Stimulated activated CD4-positive, alpha-beta T cell treated with anti-CD3 and anti-CD28 coated beads, TNF-alpha, amount 100 ng/mL, for 48 hours (primary cell): ENCODE measurements around the gene C11orf97.
"Not testable (repeated sequence)": the region's sequence is repeated elsewhere in the genome, so short reads cannot be mapped to it uniquely, and the experiment has no call there.

Experiments
- DNase-seq, 3 donors: peaks; one replicate each; pipeline ENCODE4 v3.0.0-alpha.2; 2020; ENCODE audit warnings: low read depth in 3 of 3

C11orf97 gene, protein sequence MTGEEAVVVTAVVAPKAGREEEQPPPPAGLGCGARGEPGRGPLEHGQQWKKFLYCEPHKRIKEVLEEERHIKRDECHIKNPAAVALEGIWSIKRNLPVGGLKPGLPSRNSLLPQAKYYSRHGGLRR

DNA sequence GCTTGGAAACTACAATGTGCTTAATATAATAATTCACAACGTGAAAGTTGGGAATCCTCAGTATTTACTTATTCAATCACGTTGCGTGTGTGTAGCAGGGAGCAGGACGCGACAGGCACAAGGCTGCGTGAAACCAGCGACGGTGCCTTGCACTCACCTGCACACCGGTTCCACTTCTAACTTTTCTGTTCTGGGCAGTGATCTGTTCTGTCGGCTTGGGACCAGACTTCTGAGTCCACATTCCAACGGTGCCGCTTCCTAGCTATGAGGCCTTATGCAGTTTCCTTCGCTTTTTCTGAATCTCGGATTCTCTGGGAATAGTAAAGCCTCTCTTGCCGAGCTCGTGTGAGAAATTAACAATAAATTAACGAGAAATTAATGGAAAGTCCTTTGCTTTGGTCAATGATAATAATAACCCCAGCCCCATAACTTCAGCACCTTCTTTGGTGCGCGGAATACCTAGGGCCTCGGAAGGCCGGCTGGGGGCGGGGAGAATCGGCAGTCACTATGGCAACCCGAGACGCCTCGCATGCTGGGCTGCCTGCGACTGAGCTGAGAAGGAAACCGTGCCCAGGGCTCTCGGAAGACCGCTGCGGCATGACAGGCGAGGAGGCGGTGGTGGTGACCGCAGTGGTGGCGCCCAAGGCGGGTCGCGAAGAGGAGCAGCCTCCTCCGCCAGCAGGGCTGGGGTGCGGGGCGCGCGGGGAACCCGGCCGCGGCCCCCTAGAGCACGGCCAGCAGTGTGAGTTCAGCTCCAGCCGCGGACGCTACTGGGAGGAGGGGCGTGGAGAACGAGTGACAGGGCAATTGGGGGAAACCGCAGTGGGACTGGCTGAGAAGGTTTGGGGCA is at the start of gene C11orf97:
Gene C11orf97, plus strand, starts transcription at position 530 of the 850 bp plus-strand sequence. Its CDS starts 68 bp downstream, at position 598.
- DNase-seq: peak in 2 of 3 donors; percentile 18 to 43

DNA sequence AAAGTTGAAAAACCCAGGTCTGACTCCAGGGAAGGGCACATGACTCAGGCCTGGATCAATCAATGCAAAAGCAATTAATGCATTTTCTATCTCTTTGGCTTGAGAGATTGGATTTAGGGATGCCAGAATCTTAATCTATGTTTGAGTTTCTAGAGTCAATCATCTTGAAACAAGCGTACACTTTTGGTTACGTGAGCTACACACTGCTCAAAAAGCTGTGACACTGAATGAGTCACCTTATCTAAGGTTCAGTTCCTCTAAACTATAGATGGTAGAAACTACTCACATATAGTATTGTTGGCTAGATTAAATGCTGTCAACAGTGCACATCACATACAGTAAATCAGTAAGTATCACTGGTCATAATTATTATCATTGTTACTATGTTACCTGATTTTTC is 42.8 kb upstream of the C11orf97 start:
- no peak for DNase-seq

DNA sequence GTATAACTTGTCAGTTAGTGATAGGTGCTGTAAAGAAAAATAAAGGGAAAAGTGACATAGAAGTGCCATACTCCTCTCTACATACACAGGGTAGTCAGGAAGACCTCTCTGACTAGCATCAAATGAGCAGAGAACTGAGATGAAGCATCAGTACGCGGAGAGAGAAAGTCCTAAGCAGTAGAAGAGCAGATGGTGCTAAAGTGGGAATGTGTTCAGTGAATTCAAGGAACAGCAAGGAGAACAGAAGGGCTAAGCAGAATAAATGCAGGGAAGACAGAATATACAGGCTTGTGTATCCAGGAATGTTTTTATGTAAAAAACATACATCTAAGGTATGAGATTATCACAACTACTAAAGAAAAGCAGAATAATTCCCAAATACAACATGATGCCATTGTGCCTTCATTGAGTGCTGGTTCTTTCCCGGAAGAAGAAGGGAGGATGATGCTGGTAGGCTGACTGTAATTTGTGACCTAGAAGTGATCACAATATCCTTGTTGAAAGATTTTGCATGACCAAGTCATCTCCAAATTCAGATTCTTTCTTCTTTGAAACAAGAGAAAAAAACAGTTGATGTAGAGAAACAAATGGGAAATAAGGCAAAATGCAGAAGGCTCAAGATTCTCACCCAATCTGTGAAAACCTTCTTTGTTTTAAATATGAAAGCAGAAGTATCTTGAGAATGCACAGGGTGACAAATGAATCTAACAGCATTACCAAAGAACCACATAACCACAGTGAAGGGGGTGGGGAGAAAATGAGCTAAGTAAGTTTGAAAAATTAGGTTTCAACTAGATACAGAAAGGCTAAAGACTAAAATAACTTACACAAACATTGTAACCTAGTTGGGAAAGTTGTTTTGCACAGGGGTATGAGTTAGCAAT is 39.1 kb upstream of the C11orf97 start:
- no peak for DNase-seq

DNA sequence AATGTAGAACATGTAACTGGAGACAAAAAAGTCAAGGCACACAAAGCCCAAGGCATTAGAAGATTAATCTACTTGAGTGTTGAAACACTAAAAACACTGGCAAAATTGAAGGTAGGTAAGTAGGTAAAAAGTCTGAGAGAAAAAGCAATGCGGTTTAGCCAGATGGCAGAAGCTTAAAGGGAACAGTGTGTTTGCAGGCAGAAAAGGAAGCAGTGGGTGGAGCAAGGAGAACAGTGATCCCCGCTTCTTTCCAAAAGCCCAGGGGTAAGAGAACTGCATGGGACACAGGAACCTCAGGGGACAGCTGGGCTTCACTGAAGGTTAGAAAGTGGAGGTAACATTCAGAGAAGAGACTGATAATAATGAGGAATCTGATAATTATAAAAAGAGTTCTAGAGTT is 34.6 kb upstream of the C11orf97 start:
- DNase-seq: no peak

DNA sequence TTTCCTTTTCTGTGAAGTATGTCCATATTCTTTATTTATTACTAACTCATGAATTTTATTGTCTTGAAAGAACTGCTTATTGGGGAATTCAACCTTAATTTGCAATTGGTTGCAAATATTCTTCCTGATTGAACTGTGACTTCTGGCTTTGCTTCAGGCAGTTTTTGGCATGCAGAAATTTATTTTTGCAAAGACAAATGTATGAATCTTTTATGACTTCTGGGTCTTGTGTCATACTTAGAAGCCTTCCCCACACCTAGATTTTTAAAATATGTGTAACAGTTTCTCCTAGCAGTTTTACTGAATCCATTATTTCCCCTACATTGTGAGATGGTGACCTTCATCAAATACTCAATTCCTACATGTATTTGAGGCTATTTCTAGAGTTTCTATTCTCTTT is 30.9 kb upstream of the C11orf97 start:
- no peak for DNase-seq

DNA sequence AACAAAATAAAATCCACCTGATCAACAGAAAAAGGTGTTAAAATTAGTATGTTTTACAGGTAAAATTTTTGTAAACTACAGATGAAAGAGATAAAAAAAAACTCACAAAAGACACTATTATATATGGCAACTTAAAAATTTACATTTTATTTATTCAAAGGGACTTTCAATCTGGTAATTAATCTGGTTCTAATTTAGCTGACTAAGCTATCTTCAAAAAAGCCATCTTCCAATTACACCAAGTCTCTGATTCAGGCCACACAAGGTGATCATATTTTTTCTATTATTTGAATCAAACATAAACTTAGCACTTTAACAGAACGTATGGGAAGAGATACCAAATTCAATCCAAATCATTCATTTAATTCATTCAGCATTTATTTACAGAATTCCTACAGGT is 26.2 kb upstream of the C11orf97 start:
- no peak for DNase-seq

DNA sequence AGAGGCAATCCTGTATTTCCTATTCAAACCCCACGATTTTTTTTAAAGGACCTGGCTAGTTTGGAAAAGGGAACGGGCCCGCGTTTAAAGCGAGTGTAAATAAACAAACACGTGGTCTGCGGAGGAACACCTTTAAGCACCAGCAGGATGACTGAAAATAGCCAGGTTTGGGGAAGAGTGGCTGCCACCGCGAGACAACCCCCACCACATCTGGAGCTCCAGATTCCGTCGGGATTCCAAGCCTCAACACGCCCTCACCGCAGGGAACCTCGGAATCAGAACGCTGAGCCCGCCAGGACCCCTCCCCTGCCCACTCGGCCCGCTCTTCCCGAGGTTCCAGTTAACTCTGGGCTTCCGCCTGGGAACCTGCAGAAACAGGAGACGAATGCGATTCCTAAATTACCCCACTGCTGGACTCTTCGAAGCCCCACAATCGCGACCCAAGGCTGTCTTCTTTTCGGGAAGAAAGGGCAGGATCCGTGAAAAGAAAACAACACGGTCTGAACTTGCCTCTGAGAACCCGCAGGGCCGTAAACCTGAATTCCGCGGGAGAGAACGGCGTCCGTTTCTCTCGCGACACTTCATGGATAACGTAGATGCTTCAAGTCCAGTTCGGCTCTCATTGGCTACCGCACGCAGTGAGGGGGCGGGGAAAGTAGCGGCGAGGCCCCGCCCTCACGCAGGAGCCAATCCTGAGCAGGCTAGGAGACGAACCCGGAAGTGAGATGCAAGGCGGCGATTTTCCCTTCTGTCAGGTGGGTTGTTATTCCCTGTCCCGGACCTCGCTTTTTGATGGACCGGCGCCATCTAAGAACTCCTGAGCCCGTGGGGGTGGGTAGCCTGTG is 18.8 kb upstream of the C11orf97 start, which contains the start of the genes ANKRD49 and MRE11:
Gene ANKRD49, plus strand, starts transcription at position 704 of the 845 bp plus-strand sequence. CDS start 2,710 bp downstream, outside the sequence.
Gene MRE11, minus strand, starts transcription at position 564 of the 845 bp plus-strand sequence. CDS start 1,043 bp downstream, outside the sequence.
- peak; percentile 89 to 95 (median 89) for DNase-seq

DNA sequence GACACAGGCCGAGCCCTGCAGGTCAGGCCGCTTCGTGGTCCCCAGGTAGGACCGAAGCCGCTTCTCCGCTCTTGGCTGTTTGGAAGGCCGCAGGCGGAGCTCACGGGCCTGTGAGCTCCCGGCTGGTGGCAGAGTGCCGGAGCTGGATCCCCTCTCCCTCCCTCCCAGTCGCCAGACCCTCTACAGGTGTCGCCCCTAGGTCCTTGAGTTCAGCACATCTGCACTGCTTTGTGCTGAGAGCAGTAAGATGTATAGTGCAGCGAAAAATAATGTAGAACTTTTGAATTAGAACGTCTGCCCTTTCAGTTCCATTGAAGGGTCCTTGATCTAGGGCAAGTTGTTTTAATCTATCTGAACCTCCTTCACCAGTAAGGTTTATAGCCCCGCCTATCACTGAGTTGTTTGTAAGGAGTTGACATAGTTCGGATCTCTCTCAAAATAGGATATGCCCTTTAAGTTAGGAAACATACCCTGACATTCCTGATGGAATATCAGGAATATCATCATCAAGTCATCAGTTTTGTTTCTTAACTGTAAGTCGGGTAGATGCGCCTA is 18.1 kb upstream of the C11orf97 start:
- no peak for DNase-seq

DNA sequence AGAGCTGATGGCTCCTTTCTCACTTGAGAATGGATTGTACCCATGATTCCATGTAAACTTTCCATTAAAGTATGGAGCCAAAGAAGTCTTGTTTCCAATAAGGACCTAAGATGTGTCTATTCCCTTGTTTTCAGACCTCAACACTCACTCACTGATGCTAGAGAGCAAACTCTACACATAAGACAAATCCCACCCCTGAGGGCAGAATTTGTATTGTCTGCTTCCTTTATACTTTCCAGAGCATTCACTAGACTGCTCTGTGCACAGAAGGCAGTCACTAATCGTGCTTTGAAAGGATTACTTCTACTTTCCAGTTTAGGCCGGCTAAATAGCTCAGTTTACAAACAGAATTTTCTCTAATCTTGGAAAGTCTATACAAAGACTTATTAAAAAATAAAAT is 12.1 kb upstream of the C11orf97 start:
- DNase-seq: no peak

DNA sequence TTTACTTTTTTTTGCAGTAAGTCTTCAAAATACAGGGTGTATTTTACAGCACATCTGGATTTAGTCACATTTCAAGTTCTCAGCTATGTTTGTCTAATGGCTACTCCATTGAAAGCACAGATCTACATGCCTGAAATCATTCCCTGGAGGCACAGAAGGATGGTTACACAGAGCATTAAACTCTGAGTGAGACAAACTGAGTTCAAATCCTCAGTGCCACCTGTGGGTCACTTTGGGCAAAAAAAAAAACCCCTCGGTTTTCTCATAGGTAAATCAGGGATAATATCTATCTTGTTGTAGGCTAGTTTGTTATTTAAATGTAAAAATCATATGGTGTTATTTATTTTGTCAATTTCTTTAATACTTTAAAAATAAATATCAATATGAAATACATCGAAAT is 10.7 kb upstream of the C11orf97 start:
- no peak for DNase-seq

DNA sequence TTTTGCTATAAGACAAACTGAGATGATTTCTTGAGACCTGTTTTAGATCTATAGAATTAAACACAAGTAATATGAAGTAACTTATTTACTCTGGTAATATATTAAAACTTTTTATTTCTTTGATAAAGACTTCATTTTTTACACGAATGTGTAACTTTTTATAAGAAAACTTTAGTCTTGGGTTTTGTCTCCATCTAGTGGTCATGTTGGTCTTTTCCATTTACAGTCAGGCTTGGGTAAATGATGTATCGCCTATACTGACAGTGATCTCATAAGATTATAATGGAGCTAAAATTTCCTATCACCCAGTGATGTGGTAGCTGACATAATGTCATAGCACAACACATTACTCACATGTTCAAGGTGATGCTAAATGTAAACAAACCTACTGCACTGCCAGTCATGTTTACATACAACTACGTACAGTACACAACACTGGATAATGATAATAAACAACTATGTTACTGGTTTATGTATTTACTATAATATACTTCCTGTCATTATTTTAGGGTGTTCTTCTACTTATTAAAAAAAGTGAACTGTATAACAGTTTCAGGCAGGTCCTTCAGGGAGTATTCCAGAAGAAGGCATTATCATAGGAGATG is 7.5 kb upstream of the C11orf97 start:
- no peak for DNase-seq

DNA sequence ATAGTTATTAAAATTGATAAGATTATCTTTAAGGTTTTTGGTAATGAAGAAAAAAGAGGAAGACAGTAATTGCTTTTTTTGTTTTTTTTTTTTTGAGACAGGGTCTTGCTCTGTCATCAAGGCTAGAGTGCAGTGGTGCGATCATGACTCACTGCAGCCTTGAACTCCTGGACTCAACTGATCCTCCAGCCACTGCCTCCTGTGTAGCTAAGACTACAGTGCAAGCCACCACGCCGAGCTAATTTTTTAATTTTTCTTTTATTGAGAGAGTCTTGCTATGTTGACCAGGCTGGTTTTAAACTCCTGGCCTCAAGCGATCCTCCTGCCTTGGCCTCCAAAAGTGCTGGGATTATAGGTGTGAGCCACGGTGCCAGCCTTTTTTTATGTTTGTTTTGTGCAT is 5.7 kb upstream of the C11orf97 start:
- DNase-seq: not testable (repeated sequence)

DNA sequence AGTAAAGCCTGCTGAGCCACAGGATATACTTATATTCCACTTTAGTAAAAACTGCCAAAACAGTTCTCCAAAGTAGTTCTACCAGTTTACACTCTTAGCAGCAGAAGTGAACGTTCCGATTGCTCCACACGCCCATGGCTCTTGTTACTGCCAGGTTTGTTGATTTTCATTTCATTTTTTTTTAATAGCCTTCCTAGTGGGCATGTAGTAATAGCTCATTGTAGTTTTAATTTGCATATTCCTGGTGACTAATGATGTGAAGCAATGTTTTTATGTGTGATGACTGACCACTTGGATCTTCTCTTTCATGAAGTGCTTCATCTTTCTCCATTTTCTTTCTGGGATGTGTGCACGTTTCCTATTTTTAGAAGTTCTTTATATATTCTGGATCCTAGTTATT is 4.8 kb upstream of the C11orf97 start:
- no peak for DNase-seq

DNA sequence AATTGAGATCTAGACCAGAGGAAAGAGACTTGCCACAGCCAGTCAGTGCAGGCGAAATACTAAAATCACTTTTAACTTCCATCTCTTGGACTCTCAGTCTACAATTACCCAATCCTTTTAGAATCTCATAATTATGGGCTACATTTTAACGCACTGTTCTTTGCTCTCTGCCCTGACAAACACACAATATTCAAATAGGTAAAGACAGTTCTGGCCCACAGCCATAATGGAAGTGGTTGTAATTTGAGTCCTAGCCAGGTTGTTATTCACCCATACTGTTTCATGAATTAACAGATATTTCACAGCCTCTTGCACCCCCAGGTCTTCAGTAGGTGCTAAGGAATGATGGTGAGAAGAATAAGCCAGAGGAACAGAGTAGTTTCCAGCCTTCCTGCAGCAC is 830 bp downstream of the C11orf97 start:
- no peak for DNase-seq

DNA sequence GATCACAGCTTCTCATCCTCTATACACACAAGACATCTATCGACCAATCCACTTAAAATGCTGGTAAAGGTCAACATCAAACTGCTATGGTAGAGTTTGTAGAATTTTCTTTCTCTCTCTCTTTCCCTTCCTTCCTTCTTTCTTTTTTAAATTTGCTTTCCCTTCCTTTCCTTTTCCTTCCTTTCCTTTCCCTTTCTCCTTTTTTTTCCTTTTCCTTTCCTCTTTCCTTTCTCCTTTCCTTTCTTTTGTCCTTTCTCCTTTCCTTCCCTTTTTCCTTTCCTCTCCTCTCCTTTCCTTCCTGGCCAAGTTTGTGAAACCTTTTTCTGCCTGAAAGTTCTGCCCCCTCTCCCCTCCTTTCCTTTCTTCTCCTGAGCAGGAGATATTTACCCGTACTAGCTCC is 3.1 kb downstream of the C11orf97 start:
- DNase-seq: no peak

DNA sequence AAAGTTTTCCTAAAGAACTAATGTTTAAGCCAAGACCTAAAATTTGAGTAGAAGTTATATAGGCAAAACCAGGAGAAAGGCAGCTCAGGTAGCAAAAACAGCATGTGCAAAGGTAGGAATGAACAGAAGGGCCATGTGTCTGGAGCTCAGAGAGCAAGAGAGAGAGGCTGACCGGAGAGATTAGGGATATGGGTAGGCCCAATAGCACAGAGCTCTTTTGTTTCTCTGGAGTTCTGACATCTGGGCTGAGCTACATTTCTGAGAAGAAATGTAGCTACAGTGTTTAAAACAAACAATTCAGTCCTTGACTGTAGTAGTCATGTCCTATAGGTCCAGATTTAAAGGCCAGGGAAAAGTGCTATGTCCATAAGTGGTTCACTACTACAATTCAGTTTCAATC is 4.5 kb downstream of the C11orf97 start:
- DNase-seq: no peak

DNA sequence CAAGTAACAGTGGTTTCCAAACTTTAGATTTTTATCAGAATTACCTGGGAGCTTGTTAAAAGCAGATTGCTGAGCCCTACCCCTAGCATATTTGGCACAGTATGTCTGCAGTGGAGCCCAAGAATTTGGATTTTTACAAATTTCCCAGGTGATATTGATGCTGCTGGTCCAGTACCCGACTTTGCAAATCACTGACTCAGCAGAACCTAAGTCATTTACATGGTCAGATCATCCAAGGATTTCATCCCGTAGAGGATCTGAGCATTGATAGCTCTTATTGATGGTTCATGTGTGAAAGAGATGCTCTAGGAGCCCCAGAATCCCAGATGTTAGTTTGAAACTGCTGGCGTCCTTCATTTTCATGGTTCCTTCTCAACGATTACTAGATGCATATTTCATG is 6.0 kb downstream of the C11orf97 start:
- no peak for DNase-seq

DNA sequence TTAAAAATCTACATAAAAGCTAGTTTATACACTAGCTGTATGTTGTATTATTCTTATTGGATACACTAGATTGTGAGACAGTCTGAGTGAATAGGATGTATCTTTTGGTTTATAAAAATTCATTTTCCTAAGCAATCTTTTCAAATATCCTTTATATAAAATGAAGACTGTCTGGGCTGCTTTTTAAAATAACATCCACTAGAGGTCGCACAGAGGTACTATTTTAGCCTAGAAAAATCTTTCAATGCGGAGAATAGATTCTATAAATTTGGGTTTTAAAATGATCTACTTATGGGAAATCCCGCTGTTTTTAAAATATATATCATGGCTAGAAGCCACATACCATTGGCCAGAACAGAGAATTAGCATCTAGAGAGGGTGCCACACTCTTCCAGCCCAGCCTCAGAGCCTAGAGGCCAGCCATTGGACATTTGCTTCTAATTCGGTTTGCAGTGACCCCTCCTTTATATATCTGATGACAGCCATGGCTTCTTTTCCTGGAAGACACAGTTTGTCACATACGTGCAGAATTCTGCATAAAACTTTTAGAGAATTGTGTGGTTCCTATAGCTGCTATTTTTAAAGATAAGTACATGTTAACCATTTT is 7.3 kb downstream of the C11orf97 start:
- DNase-seq: peak in 1 of 3 donors; percentile 12

DNA sequence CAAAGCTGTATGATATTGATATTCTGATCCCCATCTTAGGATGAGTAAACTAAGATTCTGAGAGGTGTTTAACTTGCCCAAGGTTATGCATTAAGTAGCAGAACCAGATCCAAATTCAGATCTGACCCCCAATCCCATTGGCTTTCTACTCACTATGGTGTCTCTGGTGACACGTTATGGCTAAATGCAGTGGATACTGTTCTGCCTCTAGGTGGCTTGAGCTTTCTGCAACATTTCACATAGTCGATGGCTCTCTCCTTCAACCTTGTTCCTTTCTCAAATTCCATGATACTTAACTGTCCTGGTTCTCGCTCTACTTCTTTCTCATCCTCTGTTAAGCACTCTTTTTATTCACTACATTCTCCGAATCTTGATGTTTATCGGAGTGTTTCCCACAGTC is 9.4 kb downstream of the C11orf97 start:
- no peak for DNase-seq

DNA sequence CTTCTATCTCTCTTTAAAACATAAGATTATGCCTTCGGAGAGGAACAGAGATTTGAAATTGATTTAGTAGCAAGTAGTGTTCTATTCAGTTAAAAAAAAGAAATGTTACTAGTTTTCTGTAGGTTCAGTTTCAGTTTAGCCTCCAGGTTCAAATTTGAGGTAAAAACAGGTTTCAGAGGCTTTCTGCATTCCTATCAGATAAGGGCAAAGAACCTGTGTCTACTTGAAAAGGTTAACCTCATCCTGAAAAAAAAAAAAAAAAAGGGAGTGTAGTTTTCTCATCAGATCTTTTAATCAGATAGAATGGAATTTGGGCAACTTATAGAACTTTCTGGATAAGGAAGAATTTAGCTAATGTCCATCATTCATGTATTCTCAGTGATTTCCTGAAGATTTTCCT is 12.1 kb downstream of the C11orf97 start:
- DNase-seq: no peak
